ENCODE data around the gene TKTL1. TPM values are rescaled to one million over a fixed set of nuclear protein-coding genes. Genes with fewer than 3 reads are reported as not detected.
"Not testable (repeated sequence)": the region's sequence is repeated elsewhere in the genome, so short reads cannot be mapped to it uniquely, and the experiment has no call there.

TKTL1 gene
- 1.6 TPM for total RNA-seq

- no peak for DNase-seq
Measured at GRCh38 chrX:154295664-154296310, at the start of gene TKTL1. Gene TKTL1 (plus strand): TSS chrX:154295795. CDS start chrX:154295860, 65 bp downstream.

GRCh38 chrX:154247377-154248045 is 48.1 kb upstream of the TKTL1 start:
- not testable (repeated sequence) for DNase-seq

DNA sequence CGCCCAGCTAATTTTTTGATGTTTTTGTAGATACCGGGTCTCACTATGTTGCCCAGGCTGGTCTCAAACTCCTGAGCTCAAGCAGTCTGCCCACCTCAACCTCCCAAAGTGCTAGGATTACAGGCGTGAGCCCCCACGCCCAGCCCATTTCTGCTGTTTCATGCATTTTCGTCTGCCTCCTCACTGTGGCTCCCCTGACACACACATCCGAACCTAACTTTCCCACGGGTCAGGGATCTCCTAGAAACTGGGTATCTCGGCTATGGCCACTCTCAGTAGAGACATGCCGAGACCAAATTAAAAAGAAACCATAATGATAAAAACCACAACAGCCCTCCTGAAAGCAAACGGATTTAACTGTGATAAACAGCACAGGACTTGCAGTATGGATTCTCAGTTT is 47.5 kb upstream of the TKTL1 start:
- not testable (repeated sequence) for DNase-seq

DNA sequence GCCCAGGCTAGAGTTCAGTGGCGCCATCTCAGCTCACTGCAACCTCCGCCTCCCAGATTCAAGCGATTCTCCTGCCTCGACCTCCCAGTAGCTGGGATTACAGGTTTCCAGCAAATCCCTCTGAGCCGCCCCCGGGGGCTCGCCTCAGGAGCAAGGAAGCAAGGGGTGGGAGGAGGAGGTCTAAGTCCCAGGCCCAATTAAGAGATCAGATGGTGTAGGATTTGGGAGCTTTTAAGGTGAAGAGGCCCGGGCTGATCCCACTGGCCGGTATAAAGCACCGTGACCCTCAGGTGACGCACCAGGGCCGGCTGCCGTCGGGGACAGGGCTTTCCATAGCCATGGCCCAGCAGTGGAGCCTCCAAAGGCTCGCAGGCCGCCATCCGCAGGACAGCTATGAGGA is 38.3 kb upstream of the TKTL1 start, which contains the start of gene OPN1MW3:
Gene OPN1MW3 (plus strand): TSS at position 301 of the 400 bp plus-strand sequence. CDS start 38 bp downstream, at position 339.
- DNase-seq, result not testable (repeated sequence)

- DNase-seq, result not testable (repeated sequence)
Measured at GRCh38 chrX:154258711-154259110, 36.9 kb upstream of the TKTL1 start.

- DNase-seq, result not testable (repeated sequence)
Measured at GRCh38 chrX:154263072-154263471, 32.5 kb upstream of the TKTL1 start.

GRCh38 chrX:154269245-154269644 is 26.4 kb upstream of the TKTL1 start:
- not testable (repeated sequence) for DNase-seq

- not testable (repeated sequence) for DNase-seq
Measured at GRCh38 chrX:154284489-154285338, 10.9 kb upstream of the TKTL1 start.

DNA sequence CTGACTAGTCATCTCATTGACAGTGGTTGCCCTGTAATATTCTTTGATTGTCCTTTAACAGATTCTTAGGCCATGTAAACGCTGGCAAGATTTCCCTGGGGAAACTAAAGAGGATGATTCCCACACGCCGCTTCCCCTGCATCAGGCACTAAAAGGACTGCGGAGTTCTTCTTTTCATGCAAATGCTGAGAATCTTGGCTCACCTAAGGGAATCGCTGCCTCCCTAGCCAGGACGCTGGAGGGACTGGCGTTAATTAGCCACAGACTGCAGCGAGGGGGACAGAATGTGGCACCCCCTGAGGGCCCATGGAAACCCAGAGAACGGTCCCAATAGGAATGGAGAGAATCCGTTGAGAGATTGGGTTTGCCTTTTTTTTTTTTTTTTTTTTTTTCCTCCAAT is 9.2 kb upstream of the TKTL1 start:
- not testable (repeated sequence) for DNase-seq

DNA sequence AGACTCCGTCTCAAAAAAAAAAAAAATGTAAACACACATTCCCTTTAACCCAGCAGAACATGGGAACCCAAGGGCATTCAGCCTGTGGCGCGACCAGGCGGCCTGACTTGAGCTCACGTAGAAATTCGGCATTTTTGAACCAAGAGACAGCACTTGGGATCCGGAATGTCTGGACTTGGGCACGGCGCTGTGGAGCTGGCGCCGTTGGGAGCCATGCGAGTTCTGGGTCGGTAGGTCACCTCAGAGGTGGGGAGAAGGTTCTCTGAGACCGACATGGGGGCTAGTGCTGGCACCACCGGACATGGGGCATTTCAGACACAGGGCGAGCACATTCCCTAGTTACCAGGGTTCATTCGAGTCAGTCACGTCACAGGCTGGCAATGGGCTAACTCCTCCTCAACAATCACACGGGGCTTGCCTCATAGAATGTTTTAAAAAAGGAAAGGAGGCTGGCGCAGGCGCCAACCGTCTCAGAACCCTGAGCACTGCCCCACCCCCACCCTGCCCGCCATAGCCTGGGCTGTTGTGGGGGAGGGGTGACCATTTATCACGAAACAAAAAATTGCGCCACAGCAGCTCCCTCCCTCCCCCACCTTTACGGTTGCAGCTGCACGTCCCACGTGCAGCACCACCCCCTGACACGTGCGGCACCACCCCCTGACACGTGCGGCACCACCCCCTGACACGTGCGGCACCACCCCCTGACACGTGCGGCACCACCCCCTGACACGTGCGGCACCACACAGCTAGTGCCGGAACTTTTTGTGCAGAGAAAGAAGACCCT is 612 bp upstream of the TKTL1 start, which contains the start of gene TEX28:
Gene TEX28 (minus strand): TSS at position 334 of the 784 bp plus-strand sequence. CDS start 3,007 bp downstream, outside the sequence.
- DNase-seq, result no peak

- no peak for DNase-seq
Measured at GRCh38 chrX:154296731-154297130, 1.1 kb downstream of the TKTL1 start.

- peak; percentile 11 for DNase-seq
Measured at GRCh38 chrX:154298312-154298711, 2.7 kb downstream of the TKTL1 start.

DNA sequence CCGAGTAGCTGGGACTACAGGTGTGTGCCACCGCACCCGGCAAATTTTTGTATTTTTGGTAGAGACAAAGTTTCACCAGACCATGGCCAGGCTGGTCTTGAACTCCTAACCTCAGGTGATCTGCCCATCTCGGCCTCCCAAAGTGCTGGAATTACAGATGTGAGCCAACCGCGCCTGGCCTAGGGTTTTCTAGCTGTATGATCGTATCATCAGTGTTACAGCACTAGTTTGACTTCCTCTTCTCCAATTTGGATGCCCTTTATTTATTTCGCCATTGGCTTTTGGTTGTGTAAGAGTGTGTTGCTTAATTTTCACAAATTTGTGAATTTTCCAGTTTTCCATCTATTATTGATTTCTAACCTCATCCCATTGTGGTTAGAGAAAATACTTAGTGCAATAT is 5.2 kb downstream of the TKTL1 start:
- DNase-seq, result no peak

DNA sequence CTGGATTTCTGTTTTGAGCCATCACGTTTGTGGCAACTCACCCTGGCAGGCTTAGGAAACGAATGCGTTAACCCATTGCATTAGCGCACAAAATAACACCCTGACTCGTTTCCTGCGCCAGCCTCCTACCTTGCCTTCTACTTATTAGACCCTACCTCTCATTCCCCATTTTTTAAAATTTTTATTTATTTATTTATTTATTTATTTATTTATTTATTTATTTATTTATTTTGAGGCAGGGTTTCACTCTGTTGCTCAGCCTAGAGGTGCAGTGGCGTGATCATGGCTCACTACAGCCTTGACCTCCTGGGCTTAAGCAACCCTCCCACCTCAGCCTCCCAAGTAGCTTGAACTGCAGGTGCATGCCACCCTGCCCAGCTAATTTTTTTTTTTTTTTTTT is 7.4 kb downstream of the TKTL1 start:
- DNase-seq, result not testable (repeated sequence)

- DNase-seq, result no peak
Measured at GRCh38 chrX:154303476-154303875, 7.9 kb downstream of the TKTL1 start.

GRCh38 chrX:154304846-154305245 is 9.3 kb downstream of the TKTL1 start:
- DNase-seq, result no peak

DNA sequence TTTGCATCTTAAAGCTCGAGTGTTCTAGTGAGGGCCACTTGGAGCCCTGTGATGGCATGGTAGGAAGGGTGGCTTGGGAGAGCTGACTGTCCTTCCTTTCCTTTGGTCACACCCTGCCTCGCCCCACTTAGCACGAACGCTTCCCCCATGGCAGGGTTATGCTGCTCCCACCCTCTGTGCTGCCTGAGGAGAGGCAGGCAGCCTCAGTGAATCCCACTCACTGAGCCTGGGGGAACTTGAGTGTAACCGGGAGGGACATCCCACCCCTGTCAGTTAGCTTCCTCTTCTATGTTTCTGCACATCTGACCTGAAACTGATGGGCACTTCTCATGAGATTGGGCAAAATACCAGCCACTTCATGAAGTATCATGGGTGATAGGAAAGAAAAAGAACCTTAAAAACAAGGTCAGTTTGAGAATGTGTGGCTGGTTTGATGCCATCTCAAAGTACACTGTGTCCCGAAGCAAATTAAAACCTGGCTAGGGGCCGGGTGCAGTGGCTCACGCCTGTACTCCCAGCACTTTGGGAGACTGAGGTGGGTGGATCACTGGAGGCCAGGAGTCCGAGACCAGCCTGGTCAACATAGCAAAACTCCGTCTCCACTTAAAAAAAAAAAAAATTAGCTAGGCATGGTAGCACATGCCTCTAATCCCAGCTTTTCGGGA is 10.1 kb downstream of the TKTL1 start:
- no peak for DNase-seq

GRCh38 chrX:154307202-154307601 is 11.6 kb downstream of the TKTL1 start:
- no peak for DNase-seq

DNA sequence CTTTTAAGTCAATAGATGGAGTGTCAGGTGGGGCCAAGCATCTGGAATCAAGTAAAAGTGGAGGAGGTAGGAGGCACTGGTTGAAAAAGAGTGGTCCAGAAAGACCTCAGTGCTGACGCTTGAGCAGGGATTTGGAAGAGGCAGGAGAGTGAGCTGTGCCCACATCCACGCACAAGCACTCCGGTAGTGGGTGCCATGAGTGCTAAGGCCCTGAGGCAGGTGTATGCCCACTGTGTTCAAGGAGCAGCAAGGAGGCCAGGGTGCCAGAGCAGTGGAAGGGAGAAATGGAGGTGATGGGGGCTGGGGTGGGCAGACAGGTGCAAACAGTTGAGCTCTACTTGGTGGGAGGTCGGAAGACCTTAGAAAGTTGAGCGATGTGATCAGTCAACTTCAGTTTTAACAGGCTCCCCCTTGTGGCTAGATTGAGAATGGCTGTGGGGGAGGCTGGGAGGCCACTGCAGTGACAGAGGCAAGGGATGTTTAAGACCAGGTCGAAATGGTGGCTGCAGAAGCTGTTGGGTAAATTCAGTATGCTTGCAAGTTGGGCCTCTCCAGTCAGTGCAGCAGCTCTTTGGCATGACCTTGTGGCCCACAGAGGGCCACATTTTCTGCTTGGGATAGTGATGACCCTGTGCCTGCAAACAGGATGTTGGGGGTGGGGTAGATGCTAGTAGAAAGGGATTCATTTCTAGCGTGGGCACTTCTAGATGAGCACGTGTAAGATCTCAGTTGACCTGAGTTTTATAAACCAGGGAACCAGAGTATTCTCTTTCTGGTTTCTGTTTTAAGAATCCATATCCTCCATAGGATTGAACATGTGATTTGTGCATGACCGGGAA is 12.7 kb downstream of the TKTL1 start:
- DNase-seq, result peak; percentile 40
